Left forelimb (tissue), 1 donor: ENCODE results near the gene FRAT1.

ENCODE experiments used
- DNase-seq: peaks from one replicate; pipeline ENCODE4 v3.0.0-alpha.2; 2018; ENCODE audit warnings: low spot score

Gene FRAT1

GRCh38 chr10:97365761-97366351 is 46.8 kb downstream of the FRAT1 start:
- DNase-seq, result no peak

GRCh38 chr10:97366572-97366971 is 47.5 kb downstream of the FRAT1 start:
- no peak for DNase-seq

GRCh38 chr10:97367126-97367649 is 48.1 kb downstream of the FRAT1 start:
- no peak for DNase-seq
